ENCODE measurements around the gene THSD4.

The THSD4 gene

DNA sequence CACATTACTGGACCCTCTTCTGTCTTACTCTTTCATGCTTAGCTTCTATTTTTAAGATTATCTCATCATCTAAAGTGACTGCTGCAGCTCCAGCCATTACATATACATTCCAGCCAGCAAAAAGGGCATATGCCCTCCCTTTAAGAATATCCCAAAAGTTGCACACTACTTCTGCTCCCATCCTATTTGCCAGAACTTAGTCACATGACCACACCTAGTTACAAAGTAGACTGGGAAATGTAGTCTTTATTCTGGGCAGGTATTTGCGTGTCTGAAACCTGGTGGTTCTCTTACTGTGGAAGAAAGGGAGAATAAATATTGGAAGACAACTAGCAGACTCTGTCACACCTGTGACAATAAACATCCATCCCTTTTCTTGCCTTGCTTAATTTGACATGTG lies 353.4 kb downstream of the THSD4 start:
- H3K27me3 Mint-ChIP-seq: peaks cover 6% of the 10 kb centered on the region
- no peak overlapping the region for H3K4me3 Mint-ChIP-seq
- no peak for DNase-seq (ENCODE audit: low spot score in 2 of 2)
- H3K36me3 Mint-ChIP-seq: peaks cover 1% of the 10 kb centered on the region
- no peaks in the 10 kb centered on the region for H3K9me3 Mint-ChIP-seq
- no peak for ATAC-seq (ENCODE audit: low read depth)
- H3K27ac Mint-ChIP-seq: no peak overlapping the region
- no peaks in the 10 kb centered on the region for H3K4me1 Mint-ChIP-seq

- H3K4me1 Mint-ChIP-seq: no peaks in the 10 kb centered on the region
- no peaks in the 10 kb centered on the region for H3K9me3 Mint-ChIP-seq
- peaks cover 6% of the 10 kb centered on the region for H3K27me3 Mint-ChIP-seq
- peaks cover 1% of the 10 kb centered on the region for H3K36me3 Mint-ChIP-seq
- H3K4me3 Mint-ChIP-seq: no peak overlapping the region
- no peak overlapping the region for H3K27ac Mint-ChIP-seq
- DNase-seq (ENCODE audit: low spot score in 2 of 2) (no peak), ATAC-seq (ENCODE audit: low read depth) (no peak)
These were observed 354.1 kb downstream of the THSD4 start for GRCh38 chr15:71469413-71469812.

- H3K4me3 Mint-ChIP-seq: no peak overlapping the region
- ATAC-seq (ENCODE audit: low read depth) (no peak), DNase-seq (ENCODE audit: low spot score in 2 of 2) (no peak)
- peaks cover 1% of the 10 kb centered on the region for H3K36me3 Mint-ChIP-seq
- H3K9me3 Mint-ChIP-seq: no peaks in the 10 kb centered on the region
- H3K27me3 Mint-ChIP-seq: peaks cover 8% of the 10 kb centered on the region
- H3K27ac Mint-ChIP-seq: no peak overlapping the region
- H3K4me1 Mint-ChIP-seq: no peaks in the 10 kb centered on the region
These were observed 356.1 kb downstream of the THSD4 start for GRCh38 chr15:71471347-71471746.

GRCh38 chr15:71472566-71472965 lies 357.3 kb downstream of the THSD4 start:
- Mint-ChIP-seq H3K27me3 (peaks cover 5% of the 10 kb centered on the region), H3K9me3 (no peaks in the 10 kb centered on the region), H3K4me3 (no peak overlapping the region), H3K36me3 (peaks cover 1% of the 10 kb centered on the region), H3K4me1 (peaks cover 8% of the 10 kb centered on the region), H3K27ac (no peak overlapping the region)
- DNase-seq (ENCODE audit: low spot score in 2 of 2) (no peak), ATAC-seq (ENCODE audit: low read depth) (no peak)

DNA sequence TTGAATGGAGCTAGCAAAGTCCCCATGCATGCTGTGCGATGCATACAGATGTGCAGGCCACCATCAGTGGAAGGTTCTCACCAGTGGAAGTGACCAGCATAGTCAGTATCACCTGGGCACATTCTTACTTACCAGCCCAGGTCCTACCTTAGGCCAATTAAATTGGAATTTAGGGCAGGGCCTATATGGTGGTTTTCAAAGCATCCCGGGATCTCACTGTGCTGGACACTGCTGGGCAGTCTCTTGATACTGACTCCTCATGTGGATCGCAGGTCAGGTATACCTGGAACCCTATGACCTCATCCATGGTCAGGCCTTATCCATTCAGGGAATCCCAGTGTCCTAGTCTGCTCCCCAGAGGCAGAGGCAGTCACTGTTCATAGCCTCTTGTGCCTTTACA lies 358.5 kb downstream of the THSD4 start:
- H3K36me3 Mint-ChIP-seq: no peaks in the 10 kb centered on the region
- peaks cover 6% of the 10 kb centered on the region for H3K27me3 Mint-ChIP-seq
- peaks cover 10% of the 10 kb centered on the region for H3K4me1 Mint-ChIP-seq
- no peak overlapping the region for H3K4me3 Mint-ChIP-seq
- no peak for ATAC-seq (ENCODE audit: low read depth)
- H3K27ac Mint-ChIP-seq: no peak overlapping the region
- DNase-seq (ENCODE audit: low spot score in 2 of 2): no peak
- H3K9me3 Mint-ChIP-seq: no peaks in the 10 kb centered on the region

DNA sequence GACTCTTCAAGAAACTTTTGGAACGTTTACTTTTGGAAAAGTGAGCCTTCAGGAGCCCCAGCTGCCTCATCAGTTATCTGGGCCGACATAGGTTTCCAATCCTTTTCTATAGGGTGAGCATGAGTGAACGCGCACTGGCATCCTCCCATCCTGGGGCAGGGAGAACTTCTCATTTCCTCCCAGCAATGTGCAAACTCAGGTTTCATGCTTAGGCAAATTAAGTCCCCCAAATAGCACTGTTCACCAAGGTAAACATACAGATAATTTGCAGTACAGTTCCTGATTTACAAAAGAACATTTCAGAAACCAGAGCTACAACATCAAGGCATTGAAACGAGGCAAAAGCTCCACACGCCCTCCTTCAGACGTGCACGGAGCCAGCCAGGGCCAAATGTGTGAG lies 361.6 kb downstream of the THSD4 start:
- peak overlapping the region; percentile 21 for H3K4me3 Mint-ChIP-seq
- H3K27ac Mint-ChIP-seq: no peak overlapping the region

GRCh38 chr15:71480556-71480955 lies 365.3 kb downstream of the THSD4 start:
- no peaks in the 10 kb centered on the region for H3K36me3 Mint-ChIP-seq
- H3K4me3 Mint-ChIP-seq: no peak overlapping the region
- H3K9me3 Mint-ChIP-seq: no peaks in the 10 kb centered on the region
- no peak for DNase-seq (ENCODE audit: low spot score in 2 of 2)
- peaks cover 6% of the 10 kb centered on the region for H3K27me3 Mint-ChIP-seq
- H3K27ac Mint-ChIP-seq: no peak overlapping the region
- no peak for ATAC-seq (ENCODE audit: low read depth)
- peaks cover 10% of the 10 kb centered on the region for H3K4me1 Mint-ChIP-seq

More for the DNA sequence above, 361.6 kb downstream of the THSD4 start:
- H3K4me1 Mint-ChIP-seq: peaks cover 10% of the 10 kb centered on the region
- ATAC-seq (ENCODE audit: low read depth) (no peak), DNase-seq (ENCODE audit: low spot score in 2 of 2) (no peak)
- H3K9me3 Mint-ChIP-seq: no peaks in the 10 kb centered on the region
- H3K27me3 Mint-ChIP-seq: peaks cover 8% of the 10 kb centered on the region
- H3K36me3 Mint-ChIP-seq: no peaks in the 10 kb centered on the region

- no peak overlapping the region for H3K27ac Mint-ChIP-seq
- no peak overlapping the region for H3K4me3 Mint-ChIP-seq
- no peak for ATAC-seq (ENCODE audit: low read depth)
- H3K9me3 Mint-ChIP-seq: peaks cover 1% of the 10 kb centered on the region
- H3K4me1 Mint-ChIP-seq: no peaks in the 10 kb centered on the region
- no peak for DNase-seq (ENCODE audit: low spot score in 2 of 2)
- H3K27me3 Mint-ChIP-seq: peaks cover 5% of the 10 kb centered on the region
- H3K36me3 Mint-ChIP-seq: no peaks in the 10 kb centered on the region
These were observed 368.8 kb downstream of the THSD4 start for GRCh38 chr15:71484080-71484479.

DNA sequence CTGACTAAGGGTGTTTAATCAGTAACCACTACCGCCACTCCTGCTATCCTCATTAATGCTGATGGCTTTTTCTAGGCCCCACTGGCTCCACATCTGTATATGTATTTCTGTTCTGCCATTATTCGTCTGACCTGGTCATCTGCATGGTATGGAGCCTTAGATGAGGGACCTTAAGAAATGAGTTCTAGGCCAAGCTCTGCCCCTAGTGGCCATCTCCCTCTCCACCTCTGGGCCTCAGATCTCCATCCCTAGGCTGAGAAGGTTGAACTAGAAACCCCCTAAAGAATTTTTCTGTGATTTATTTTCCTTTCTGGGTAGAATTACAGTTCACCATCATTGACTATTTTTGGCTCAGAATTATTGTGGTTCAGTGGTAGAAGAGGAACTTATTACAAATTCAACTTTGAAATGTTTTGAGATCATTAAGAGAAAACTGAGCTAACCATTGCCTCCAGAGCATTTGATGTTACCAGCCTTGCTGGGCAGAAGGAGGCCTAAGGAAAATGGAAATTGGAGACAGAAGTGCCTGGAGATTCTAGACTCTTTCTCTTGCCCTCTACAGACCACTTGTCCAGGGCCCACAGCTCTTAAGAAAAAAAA lies 369.9 kb downstream of the THSD4 start:
- Mint-ChIP-seq H3K4me1 (no peaks in the 10 kb centered on the region), H3K4me3 (no peak overlapping the region), H3K36me3 (no peaks in the 10 kb centered on the region), H3K27me3 (peaks cover 5% of the 10 kb centered on the region), H3K9me3 (peaks cover 1% of the 10 kb centered on the region), H3K27ac (no peak overlapping the region)
- DNase-seq (ENCODE audit: low spot score in 2 of 2): no peak
- no peak for ATAC-seq (ENCODE audit: low read depth)

- no peak for ATAC-seq (ENCODE audit: low read depth)
These were observed 374.3 kb downstream of the THSD4 start for GRCh38 chr15:71489570-71489969.

DNA sequence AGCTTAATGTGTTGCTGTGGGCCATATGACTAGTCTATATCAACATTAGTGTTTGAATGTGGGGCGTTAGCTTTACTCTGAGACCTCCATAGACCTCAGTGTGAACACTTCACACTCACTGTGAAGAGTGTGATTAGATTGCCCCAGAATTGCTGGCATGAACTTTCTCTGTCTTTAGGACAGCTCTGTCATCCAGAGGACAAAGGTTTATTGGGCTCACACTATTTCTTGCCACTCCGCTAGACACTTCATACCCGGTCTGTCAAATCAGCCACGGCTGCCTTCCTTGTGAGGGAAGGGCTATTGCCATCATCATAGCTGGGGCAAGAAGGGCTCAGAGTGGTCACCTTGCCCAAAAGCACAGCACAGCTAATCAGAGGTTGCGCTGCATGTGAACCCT lies 378.3 kb downstream of the THSD4 start:
- Mint-ChIP-seq H3K36me3 (no peaks in the 10 kb centered on the region), H3K27ac (no peak overlapping the region), H3K27me3 (peaks cover 4% of the 10 kb centered on the region), H3K4me3 (no peak overlapping the region), H3K4me1 (no peaks in the 10 kb centered on the region), H3K9me3 (peaks cover 1% of the 10 kb centered on the region)
- DNase-seq (ENCODE audit: low spot score in 2 of 2): no peak
- no peak for ATAC-seq (ENCODE audit: low read depth)

More at GRCh38 chr15:71489570-71489969, 374.3 kb downstream of the THSD4 start:
- no peak for DNase-seq (ENCODE audit: low spot score in 2 of 2)
- Mint-ChIP-seq H3K4me3 (no peak overlapping the region), H3K36me3 (no peaks in the 10 kb centered on the region), H3K4me1 (no peaks in the 10 kb centered on the region), H3K27me3 (peaks cover 3% of the 10 kb centered on the region), H3K27ac (no peak overlapping the region), H3K9me3 (peaks cover 1% of the 10 kb centered on the region)

- Mint-ChIP-seq H3K27me3 (peaks cover 5% of the 10 kb centered on the region), H3K36me3 (no peaks in the 10 kb centered on the region), H3K4me1 (no peaks in the 10 kb centered on the region), H3K9me3 (peaks cover 1% of the 10 kb centered on the region), H3K4me3 (no peak overlapping the region), H3K27ac (no peak overlapping the region)
- ATAC-seq (ENCODE audit: low read depth) (no peak), DNase-seq (ENCODE audit: low spot score in 2 of 2) (no peak)
These were observed 379.5 kb downstream of the THSD4 start for GRCh38 chr15:71494563-71495397.

- Mint-ChIP-seq H3K27ac (no peak overlapping the region), H3K9me3 (peaks cover 5% of the 10 kb centered on the region), H3K27me3 (peaks cover 5% of the 10 kb centered on the region), H3K4me3 (no peak overlapping the region), H3K36me3 (no peaks in the 10 kb centered on the region), H3K4me1 (no peaks in the 10 kb centered on the region)
- ATAC-seq (ENCODE audit: low read depth) (no peak), DNase-seq (ENCODE audit: low spot score in 2 of 2) (no peak)
These were observed 380.1 kb downstream of the THSD4 start for GRCh38 chr15:71495398-71495780.

- H3K36me3 Mint-ChIP-seq: no peaks in the 10 kb centered on the region
These were observed 381.2 kb downstream of the THSD4 start for GRCh38 chr15:71496336-71496955.

More at GRCh38 chr15:71496336-71496955, 381.2 kb downstream of the THSD4 start:
- no peak overlapping the region for H3K4me3 Mint-ChIP-seq
- no peak overlapping the region for H3K27ac Mint-ChIP-seq
- peaks cover 5% of the 10 kb centered on the region for H3K27me3 Mint-ChIP-seq
- ATAC-seq (ENCODE audit: low read depth) (no peak), DNase-seq (ENCODE audit: low spot score in 2 of 2) (no peak)
- peaks cover 9% of the 10 kb centered on the region for H3K9me3 Mint-ChIP-seq
- H3K4me1 Mint-ChIP-seq: no peaks in the 10 kb centered on the region

Data from memory B cell (primary cell).